GM21529 (cell line): ENCODE data around the gene DDIT3.
"Not testable (repeated sequence)": the region's sequence is repeated elsewhere in the genome, so short reads cannot be mapped to it uniquely, and the experiment has no call there.

ENCODE experiments used
- ATAC-seq: cut with Tn5 transposase; IDR thresholded peaks from one replicate; pipeline ENCODE4 v1.9.1; 2021; ENCODE audit not compliant: unreplicated experiment

Gene DDIT3

GRCh38 chr12:57520053-57520818 lies at the start of gene DDIT3:
DDIT3 (minus strand) TSS chr12:57520514; CDS start chr12:57517406, 3,108 bp downstream.
- peak; percentile 67 for ATAC-seq

GRCh38 chr12:57569858-57570257 lies 49.5 kb upstream of the DDIT3 start:
- ATAC-seq, result no peak

GRCh38 chr12:57568838-57569237 lies 48.5 kb upstream of the DDIT3 start:
- ATAC-seq, result no peak

GRCh38 chr12:57564178-57564740 lies 43.9 kb upstream of the DDIT3 start:
- no peak for ATAC-seq

- ATAC-seq, result no peak
These were observed 43.0 kb upstream of the DDIT3 start for GRCh38 chr12:57563358-57563757.

GRCh38 chr12:57561117-57561516 lies 40.8 kb upstream of the DDIT3 start:
- not testable (repeated sequence) for ATAC-seq

GRCh38 chr12:57560516-57560915 lies 40.2 kb upstream of the DDIT3 start:
- no peak for ATAC-seq

GRCh38 chr12:57558864-57559263 lies 38.5 kb upstream of the DDIT3 start:
- no peak for ATAC-seq

GRCh38 chr12:57554897-57555296 lies 34.6 kb upstream of the DDIT3 start:
- no peak for ATAC-seq

GRCh38 chr12:57554453-57554852 lies 34.1 kb upstream of the DDIT3 start:
- no peak for ATAC-seq

GRCh38 chr12:57553343-57554202 lies 33.3 kb upstream of the DDIT3 start:
- no peak for ATAC-seq

GRCh38 chr12:57552835-57553313 lies 32.6 kb upstream of the DDIT3 start:
- ATAC-seq, result no peak

- ATAC-seq, result no peak
These were observed 32.0 kb upstream of the DDIT3 start for GRCh38 chr12:57552306-57552651.

- ATAC-seq, result no peak
These were observed 31.5 kb upstream of the DDIT3 start for GRCh38 chr12:57551637-57552305.

GRCh38 chr12:57550641-57551549 lies 30.6 kb upstream of the DDIT3 start:
- ATAC-seq, result no peak

- ATAC-seq, result no peak
These were observed 29.8 kb upstream of the DDIT3 start, which contains the start of gene KIF5A for GRCh38 chr12:57549909-57550640. KIF5A (plus strand) TSS chr12:57550044; CDS start chr12:57550272, 228 bp downstream.

- ATAC-seq, result no peak
These were observed 29.0 kb upstream of the DDIT3 start for GRCh38 chr12:57549203-57549908.

- ATAC-seq, result no peak
These were observed 28.2 kb upstream of the DDIT3 start for GRCh38 chr12:57548488-57548887.

GRCh38 chr12:57548013-57548315 lies 27.6 kb upstream of the DDIT3 start:
- ATAC-seq, result no peak
